ENCODE results near the gene VGLL3. TPM values are rescaled to one million over a fixed set of nuclear protein-coding genes. Genes with fewer than 3 reads are reported as not detected.
"Not testable (repeated sequence)": the region's sequence is repeated elsewhere in the genome, so short reads cannot be mapped to it uniquely, and the experiment has no call there.

VGLL3 gene
- total RNA-seq, 2 donors from 2014 or later = 0.03 to 0.17 TPM

GRCh38 chr3:86984271-86984670 lies 6.7 kb downstream of the VGLL3 start:
- no peak for ATAC-seq
- H3K4me3 Mint-ChIP-seq = no peak overlapping the region
- DNase-seq = no peak
- no peaks in the 10 kb centered on the region for H3K36me3 Mint-ChIP-seq (ENCODE audit: low read depth)
- no peak overlapping the region for H3K27ac Mint-ChIP-seq
- peaks cover 6% of the 10 kb centered on the region for H3K27me3 Mint-ChIP-seq
- H3K4me1 Mint-ChIP-seq = no peaks in the 10 kb centered on the region
- H3K9me3 ChIP-seq (ENCODE audit: control insufficient read depth, low read length, poor library complexity, severe bottlenecking) = no peaks in the 10 kb centered on the region

GRCh38 chr3:86982883-86983282 lies 8.1 kb downstream of the VGLL3 start:
- Mint-ChIP-seq H3K27ac (no peak overlapping the region), H3K36me3 (ENCODE audit: low read depth) (no peaks in the 10 kb centered on the region), H3K4me3 (no peak overlapping the region), H3K27me3 (peaks cover under 1% of the 10 kb centered on the region), H3K4me1 (no peaks in the 10 kb centered on the region)
- ATAC-seq (no peak), DNase-seq (no peak)
- no peaks in the 10 kb centered on the region for H3K9me3 ChIP-seq (ENCODE audit: control insufficient read depth, low read length, poor library complexity, severe bottlenecking)

DNA sequence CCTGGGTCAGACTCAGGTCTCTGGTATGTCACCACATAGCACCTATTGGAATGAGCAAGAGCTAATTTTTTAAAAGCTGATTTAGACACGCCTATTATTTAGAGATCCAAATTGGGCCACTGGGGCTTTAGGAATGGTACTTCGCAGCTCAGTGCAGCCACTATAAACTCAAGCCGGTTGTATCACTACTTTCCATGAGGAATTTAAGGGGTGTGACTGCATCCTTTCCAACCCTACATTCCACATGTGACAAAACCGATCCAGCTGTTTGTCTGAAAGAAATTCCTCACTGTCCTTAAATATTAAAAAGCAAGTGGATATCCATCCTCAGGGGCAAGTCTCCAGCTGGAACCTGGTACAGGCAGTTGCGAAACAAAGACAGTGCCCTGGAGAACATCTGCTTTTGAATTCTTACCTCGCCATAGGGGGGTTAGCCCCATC lies 12.8 kb downstream of the VGLL3 start:
- no peak overlapping the region for H3K27ac Mint-ChIP-seq
- no peaks in the 10 kb centered on the region for H3K27me3 Mint-ChIP-seq
- no peaks in the 10 kb centered on the region for H3K9me3 ChIP-seq (ENCODE audit: control insufficient read depth, low read length, poor library complexity, severe bottlenecking)
- ATAC-seq (no peak), DNase-seq (no peak)
- H3K4me1 Mint-ChIP-seq = no peaks in the 10 kb centered on the region
- H3K36me3 Mint-ChIP-seq (ENCODE audit: low read depth) = no peaks in the 10 kb centered on the region
- H3K4me3 Mint-ChIP-seq = no peak overlapping the region

DNA sequence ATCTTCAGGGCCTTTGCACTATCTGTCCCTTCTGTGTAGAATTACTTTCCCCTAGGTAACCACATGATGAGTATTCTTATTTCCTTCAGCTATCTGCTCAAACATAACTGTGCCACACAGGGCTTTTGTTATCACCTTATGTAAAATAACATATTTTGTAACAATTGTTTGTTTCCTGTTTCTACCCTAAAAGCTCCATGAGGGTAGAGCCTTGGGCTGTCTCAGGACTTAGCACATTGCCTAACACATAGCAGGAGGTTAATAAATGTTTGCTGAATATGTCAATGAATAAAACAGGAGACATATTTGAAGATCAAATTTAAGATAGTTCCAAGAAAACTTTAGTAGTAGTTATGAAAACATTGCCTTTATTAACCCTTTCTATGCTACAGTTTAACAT lies 14.7 kb downstream of the VGLL3 start:
- DNase-seq (no peak), ATAC-seq (no peak)
- Mint-ChIP-seq H3K36me3 (ENCODE audit: low read depth) (no peaks in the 10 kb centered on the region), H3K4me1 (no peaks in the 10 kb centered on the region), H3K27me3 (no peaks in the 10 kb centered on the region), H3K27ac (no peak overlapping the region), H3K4me3 (no peak overlapping the region)
- no peaks in the 10 kb centered on the region for H3K9me3 ChIP-seq (ENCODE audit: control insufficient read depth, low read length, poor library complexity, severe bottlenecking)

DNA sequence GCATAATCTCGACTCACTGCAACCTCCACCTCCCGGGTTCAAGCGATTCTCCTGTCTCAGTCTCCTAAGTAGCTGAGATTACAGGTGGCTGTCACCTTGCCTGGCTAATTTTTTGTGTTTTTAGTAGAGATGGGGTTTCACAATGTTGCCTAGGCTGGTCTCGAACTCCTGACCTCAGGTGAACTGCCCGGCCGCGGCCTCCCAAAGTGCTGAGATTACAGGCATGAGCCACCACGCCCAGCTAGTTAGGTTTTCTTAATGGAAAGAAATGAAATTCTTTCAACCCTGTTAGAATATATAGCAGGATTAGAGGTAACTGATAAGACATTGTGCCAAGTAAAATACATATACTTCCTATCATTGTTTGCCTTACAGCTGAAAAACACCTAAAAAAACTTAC lies 16.8 kb downstream of the VGLL3 start:
- H3K4me1 Mint-ChIP-seq; H3K36me3 Mint-ChIP-seq (ENCODE audit: low read depth); H3K4me3 Mint-ChIP-seq; ATAC-seq; H3K27ac Mint-ChIP-seq; DNase-seq; H3K9me3 ChIP-seq (ENCODE audit: control insufficient read depth, low read length, poor library complexity, severe bottlenecking); H3K27me3 Mint-ChIP-seq: not testable (repeated sequence)

DNA sequence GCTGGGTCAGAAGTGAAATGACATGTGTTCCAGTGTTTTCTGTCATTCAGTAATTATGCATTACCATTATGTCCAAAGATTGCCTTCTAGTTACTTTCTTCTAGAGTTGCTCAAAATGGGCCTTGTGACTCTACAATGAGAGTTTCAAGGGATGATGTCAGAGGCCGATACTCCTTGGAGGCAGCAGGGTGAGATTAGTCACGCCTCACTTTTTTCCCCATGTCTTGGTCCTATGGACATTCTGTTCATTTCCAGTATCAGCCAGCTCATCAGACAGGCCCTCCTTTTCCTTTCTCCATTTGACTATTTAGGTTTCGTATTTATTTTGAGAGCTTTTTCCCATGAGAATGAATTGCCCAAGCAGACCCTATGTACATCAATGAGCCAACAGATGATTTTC lies 17.5 kb downstream of the VGLL3 start:
- no peak for ATAC-seq

DNA sequence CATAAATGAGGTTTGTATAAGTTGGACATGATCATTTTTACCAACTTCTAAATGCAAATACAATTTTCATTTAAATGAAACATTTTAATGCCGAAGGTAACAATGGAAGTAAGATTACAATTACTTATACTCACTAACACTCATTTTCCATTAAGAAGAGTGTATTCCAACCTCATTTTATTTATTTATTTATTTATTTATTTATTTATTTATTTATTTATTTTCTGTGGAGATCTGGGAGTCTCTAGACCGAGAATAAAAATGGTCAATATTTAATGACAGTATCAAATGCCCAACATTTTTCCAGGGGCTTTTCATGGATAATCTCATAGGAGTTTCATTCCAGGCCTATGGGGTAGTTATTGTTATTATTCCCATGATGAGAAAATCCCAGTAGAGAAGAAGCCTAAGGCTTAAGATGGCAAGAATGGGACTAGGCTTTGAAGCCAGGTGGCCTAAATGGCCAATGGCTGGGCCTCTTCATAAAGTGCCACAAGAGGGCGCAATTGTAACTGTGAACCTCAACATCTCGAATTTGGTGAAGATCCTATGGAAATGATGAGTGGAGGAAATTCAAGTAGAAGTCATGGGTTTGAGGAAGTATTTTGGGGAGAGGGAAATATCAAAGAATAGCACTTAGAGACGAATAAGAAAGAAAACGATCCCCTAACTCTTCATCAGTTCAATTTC lies 21.3 kb downstream of the VGLL3 start:
- no peaks in the 10 kb centered on the region for H3K36me3 Mint-ChIP-seq (ENCODE audit: low read depth)
- no peaks in the 10 kb centered on the region for H3K9me3 ChIP-seq (ENCODE audit: control insufficient read depth, low read length, poor library complexity, severe bottlenecking)
- H3K27ac Mint-ChIP-seq = no peak overlapping the region
- no peak overlapping the region for H3K4me3 Mint-ChIP-seq
- H3K4me1 Mint-ChIP-seq = no peaks in the 10 kb centered on the region
- DNase-seq (no peak), ATAC-seq (no peak)
- H3K27me3 Mint-ChIP-seq = no peaks in the 10 kb centered on the region

More for the DNA sequence above, 17.5 kb downstream of the VGLL3 start:
- Mint-ChIP-seq H3K4me1 (no peaks in the 10 kb centered on the region), H3K27ac (no peak overlapping the region), H3K4me3 (no peak overlapping the region), H3K36me3 (ENCODE audit: low read depth) (no peaks in the 10 kb centered on the region), H3K27me3 (no peaks in the 10 kb centered on the region)
- no peaks in the 10 kb centered on the region for H3K9me3 ChIP-seq (ENCODE audit: control insufficient read depth, low read length, poor library complexity, severe bottlenecking)
- DNase-seq = no peak

DNA sequence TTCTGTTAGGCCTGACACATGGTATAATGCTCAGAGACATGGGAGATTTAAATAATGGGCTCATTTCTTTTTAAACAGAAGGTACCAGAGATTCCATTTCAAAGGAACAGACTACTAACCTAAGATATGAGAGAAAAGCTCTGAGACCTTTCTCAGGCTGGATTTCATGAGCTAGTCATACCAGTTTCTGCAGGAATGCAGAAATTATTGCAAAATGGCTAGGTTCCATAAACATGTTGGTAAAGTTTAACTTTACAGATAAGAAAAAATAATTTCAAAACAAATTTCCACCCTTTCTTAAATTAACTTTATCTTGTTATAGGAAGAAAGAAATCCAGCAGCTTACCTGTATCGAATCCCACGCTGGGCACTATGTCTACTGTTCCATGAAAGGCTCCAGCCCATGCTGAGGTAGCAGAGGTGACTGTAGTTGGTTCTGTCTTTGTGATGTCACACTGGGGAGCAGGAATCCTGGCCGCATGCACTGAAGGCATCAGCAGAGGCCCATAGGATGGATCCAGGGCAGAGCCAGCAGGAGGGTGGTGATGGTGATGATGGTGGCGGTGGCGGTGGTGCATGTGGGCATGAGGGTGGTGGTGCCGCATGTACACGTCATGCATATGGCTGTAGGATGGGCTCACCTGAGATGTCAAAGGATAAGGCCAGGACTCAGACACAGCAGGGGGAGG lies 22.6 kb downstream of the VGLL3 start:
- Mint-ChIP-seq H3K36me3 (ENCODE audit: low read depth) (no peaks in the 10 kb centered on the region), H3K27ac (no peak overlapping the region), H3K4me1 (no peaks in the 10 kb centered on the region), H3K4me3 (no peak overlapping the region), H3K27me3 (no peaks in the 10 kb centered on the region)
- DNase-seq = no peak
- H3K9me3 ChIP-seq (ENCODE audit: control insufficient read depth, low read length, poor library complexity, severe bottlenecking) = no peaks in the 10 kb centered on the region
- ATAC-seq = no peak

- no peaks in the 10 kb centered on the region for H3K9me3 ChIP-seq (ENCODE audit: control insufficient read depth, low read length, poor library complexity, severe bottlenecking)
- Mint-ChIP-seq H3K4me3 (no peak overlapping the region), H3K27ac (no peak overlapping the region), H3K27me3 (no peaks in the 10 kb centered on the region), H3K36me3 (ENCODE audit: low read depth) (no peaks in the 10 kb centered on the region), H3K4me1 (no peaks in the 10 kb centered on the region)
- DNase-seq = no peak
- ATAC-seq = no peak
Observed at GRCh38 chr3:86967062-86967461, 23.9 kb downstream of the VGLL3 start.

- H3K27me3 Mint-ChIP-seq = no peaks in the 10 kb centered on the region
- ATAC-seq (no peak), DNase-seq (no peak)
- H3K36me3 Mint-ChIP-seq (ENCODE audit: low read depth) = no peaks in the 10 kb centered on the region
- H3K9me3 ChIP-seq (ENCODE audit: control insufficient read depth, low read length, poor library complexity, severe bottlenecking) = no peaks in the 10 kb centered on the region
- no peak overlapping the region for H3K27ac Mint-ChIP-seq
- H3K4me3 Mint-ChIP-seq = no peak overlapping the region
- no peaks in the 10 kb centered on the region for H3K4me1 Mint-ChIP-seq
Observed at GRCh38 chr3:86965166-86965565, 25.8 kb downstream of the VGLL3 start.

DNA sequence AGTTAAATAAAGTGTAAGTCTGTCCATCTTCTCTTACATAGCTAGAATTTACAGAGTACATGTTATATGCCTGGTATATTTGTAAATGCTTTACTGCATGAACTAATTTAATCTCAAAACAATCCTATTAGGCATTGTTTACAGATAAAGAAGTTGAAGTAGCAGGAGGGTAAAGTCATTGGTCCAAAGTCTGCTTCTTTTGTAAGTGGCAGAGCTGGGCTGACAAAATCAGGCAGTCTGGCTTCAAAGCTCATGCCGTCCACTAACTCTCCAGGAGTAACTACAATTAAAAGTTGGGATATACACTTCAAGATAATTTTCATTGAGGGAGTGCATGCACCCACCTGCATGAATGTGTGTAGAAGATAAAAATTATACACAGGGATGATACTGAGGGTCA lies 27.3 kb downstream of the VGLL3 start:
- no peak for ATAC-seq
- Mint-ChIP-seq H3K27me3 (no peaks in the 10 kb centered on the region), H3K4me1 (no peaks in the 10 kb centered on the region), H3K27ac (no peak overlapping the region), H3K4me3 (no peak overlapping the region), H3K36me3 (ENCODE audit: low read depth) (no peaks in the 10 kb centered on the region)
- DNase-seq = no peak
- no peaks in the 10 kb centered on the region for H3K9me3 ChIP-seq (ENCODE audit: control insufficient read depth, low read length, poor library complexity, severe bottlenecking)

DNA sequence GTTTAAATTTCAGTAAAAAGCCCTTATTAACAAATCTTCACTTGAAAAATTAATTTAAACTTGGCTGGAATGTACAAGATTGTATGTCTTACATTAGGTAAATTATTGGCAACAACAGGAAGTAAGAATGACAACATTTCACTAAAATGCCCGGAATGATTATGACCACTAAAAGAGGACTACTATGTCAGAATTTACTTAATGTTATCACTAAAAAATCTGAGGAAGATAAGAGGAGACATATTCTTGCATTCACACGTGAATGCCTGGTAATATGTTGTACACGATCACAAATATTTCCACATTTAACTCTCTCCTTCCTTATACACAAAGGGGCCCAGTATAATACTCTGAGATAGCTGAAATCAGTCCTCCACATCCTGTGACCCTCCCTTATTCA lies 29.7 kb downstream of the VGLL3 start:
- no peaks in the 10 kb centered on the region for H3K36me3 Mint-ChIP-seq (ENCODE audit: low read depth)
- DNase-seq (no peak), ATAC-seq (no peak)
- no peaks in the 10 kb centered on the region for H3K4me1 Mint-ChIP-seq
- no peaks in the 10 kb centered on the region for H3K27me3 Mint-ChIP-seq
- no peak overlapping the region for H3K27ac Mint-ChIP-seq
- no peaks in the 10 kb centered on the region for H3K9me3 ChIP-seq (ENCODE audit: control insufficient read depth, low read length, poor library complexity, severe bottlenecking)
- no peak overlapping the region for H3K4me3 Mint-ChIP-seq

DNA sequence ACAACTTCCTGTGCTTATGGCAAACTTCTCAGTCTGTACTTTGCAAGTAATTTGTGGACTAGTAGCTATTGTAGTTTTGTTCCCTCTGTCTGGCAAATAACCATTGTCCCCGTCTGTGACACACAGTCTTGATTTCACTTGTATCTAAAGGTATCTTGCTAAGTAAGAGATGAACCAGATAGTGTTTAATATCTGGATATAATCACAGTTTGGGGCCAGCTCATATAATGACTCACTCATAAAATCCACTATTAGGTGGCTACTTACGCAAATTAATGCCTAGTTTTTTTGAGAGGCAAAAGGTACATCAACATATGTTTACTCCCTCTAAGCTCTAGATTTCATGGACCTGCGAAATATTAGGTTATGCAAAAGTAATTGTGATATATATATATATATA lies 30.4 kb downstream of the VGLL3 start:
- no peak overlapping the region for H3K4me3 Mint-ChIP-seq
- H3K27ac Mint-ChIP-seq = no peak overlapping the region
- ATAC-seq (no peak), DNase-seq (no peak)
- no peaks in the 10 kb centered on the region for H3K4me1 Mint-ChIP-seq
- H3K27me3 Mint-ChIP-seq = no peaks in the 10 kb centered on the region
- H3K9me3 ChIP-seq (ENCODE audit: control insufficient read depth, low read length, poor library complexity, severe bottlenecking) = no peaks in the 10 kb centered on the region
- no peaks in the 10 kb centered on the region for H3K36me3 Mint-ChIP-seq (ENCODE audit: low read depth)

- no peaks in the 10 kb centered on the region for H3K36me3 Mint-ChIP-seq (ENCODE audit: low read depth)
- ATAC-seq = no peak
Observed at GRCh38 chr3:86958534-86958933, 32.4 kb downstream of the VGLL3 start.

More at GRCh38 chr3:86958534-86958933, 32.4 kb downstream of the VGLL3 start:
- no peaks in the 10 kb centered on the region for H3K4me1 Mint-ChIP-seq
- DNase-seq = no peak
- no peaks in the 10 kb centered on the region for H3K27me3 Mint-ChIP-seq
- no peaks in the 10 kb centered on the region for H3K9me3 ChIP-seq (ENCODE audit: control insufficient read depth, low read length, poor library complexity, severe bottlenecking)
- no peak overlapping the region for H3K27ac Mint-ChIP-seq
- no peak overlapping the region for H3K4me3 Mint-ChIP-seq
